ENCODE data around the gene ZFX.
A peak's percentile ranks its signal among the peaks of the same experiment; 100 is the strongest.

The ZFX gene

DNA sequence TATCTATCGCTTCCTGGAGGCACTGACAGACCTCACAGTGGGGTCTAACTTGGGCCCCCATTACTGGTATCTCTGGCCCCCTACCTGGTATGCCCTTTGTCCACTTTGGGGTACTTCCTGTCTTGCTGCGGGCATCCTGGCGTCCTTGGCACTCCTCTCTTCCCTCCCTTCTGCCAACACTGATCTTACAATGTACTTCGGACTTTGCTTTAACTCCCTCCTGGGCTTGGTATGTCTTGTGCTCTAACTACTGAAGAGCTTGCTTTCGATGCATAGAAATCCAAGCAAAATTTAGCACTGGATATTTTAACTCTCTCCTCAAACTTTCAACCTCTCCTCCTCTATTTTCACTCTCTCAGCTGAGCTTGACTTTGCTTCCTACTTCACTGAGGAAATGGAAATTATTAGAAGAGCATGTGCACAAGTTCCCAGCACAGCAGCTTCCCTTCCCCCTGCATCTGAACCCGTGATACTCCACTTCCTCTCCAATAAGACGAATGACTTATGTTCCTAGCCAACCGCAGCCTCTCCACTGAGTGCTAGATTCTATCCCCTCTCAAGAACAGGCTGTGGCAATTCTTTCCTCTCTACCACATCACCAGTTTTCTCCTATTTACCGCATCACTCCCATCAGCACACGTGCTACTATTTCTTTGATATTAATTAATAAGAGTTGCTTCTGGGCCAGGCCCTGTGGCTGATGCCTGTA, 111.5 kb downstream of the ZFX start:
- TF ChIP-seq, protein P1, sequence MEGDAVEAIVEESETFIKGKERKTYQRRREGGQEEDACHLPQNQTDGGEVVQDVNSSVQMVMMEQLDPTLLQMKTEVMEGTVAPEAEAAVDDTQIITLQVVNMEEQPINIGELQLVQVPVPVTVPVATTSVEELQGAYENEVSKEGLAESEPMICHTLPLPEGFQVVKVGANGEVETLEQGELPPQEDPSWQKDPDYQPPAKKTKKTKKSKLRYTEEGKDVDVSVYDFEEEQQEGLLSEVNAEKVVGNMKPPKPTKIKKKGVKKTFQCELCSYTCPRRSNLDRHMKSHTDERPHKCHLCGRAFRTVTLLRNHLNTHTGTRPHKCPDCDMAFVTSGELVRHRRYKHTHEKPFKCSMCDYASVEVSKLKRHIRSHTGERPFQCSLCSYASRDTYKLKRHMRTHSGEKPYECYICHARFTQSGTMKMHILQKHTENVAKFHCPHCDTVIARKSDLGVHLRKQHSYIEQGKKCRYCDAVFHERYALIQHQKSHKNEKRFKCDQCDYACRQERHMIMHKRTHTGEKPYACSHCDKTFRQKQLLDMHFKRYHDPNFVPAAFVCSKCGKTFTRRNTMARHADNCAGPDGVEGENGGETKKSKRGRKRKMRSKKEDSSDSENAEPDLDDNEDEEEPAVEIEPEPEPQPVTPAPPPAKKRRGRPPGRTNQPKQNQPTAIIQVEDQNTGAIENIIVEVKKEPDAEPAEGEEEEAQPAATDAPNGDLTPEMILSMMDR (IDR thresholded peaks at IDR 0.05; ENCODE audit: poor library complexity, severe bottlenecking), result no peak

DNA sequence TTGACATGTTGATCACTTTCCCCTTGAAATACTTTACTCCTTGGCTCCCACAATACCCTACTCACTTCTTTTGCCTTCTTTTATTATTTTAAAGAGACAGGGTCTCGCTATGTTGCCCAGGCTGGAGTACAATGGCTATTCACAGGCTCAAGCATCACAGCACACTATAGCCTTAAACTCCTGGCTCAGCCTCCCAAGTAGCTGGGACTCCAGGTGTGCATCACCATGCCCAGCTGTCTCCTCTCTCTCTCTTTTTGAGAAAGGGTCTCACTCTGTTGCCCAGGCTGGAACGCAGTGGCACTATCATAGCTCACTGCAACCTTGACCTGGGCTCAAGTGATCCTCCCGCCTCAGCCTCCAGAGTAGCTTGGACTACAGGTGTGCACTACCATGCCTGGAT, 112.8 kb downstream of the ZFX start:
- TF ChIP-seq, protein P1 (IDR thresholded peaks at IDR 0.05; ENCODE audit: poor library complexity, severe bottlenecking), result no peak
- no peaks in the 10 kb centered on the region for H3K9me3 ChIP-seq (ENCODE audit: severe bottlenecking)
- no peaks in the 10 kb centered on the region for H3K4me1 ChIP-seq (ENCODE audit: insufficient read depth, poor library complexity, severe bottlenecking)
- H3K27ac ChIP-seq (ENCODE audit: poor library complexity, severe bottlenecking), result no peak overlapping the region
- no peak overlapping the region for H3K4me3 ChIP-seq (ENCODE audit: severe bottlenecking)
- H3K36me3 ChIP-seq (ENCODE audit: low read depth), result no peaks in the 10 kb centered on the region
- no peaks in the 10 kb centered on the region for H3K27me3 ChIP-seq (ENCODE audit: insufficient read depth, poor library complexity, severe bottlenecking)
- DNase-seq (ENCODE audit: low spot score) (no peak), ATAC-seq (ENCODE audit: low read depth) (no peak)

More for the DNA sequence above, 111.5 kb downstream of the ZFX start:
- no peaks in the 10 kb centered on the region for H3K27me3 ChIP-seq (ENCODE audit: insufficient read depth, poor library complexity, severe bottlenecking)
- H3K4me1 ChIP-seq (ENCODE audit: insufficient read depth, poor library complexity, severe bottlenecking), result no peaks in the 10 kb centered on the region
- H3K4me3 ChIP-seq (ENCODE audit: severe bottlenecking), result no peak overlapping the region
- ATAC-seq (ENCODE audit: low read depth), result no peak
- no peak overlapping the region for H3K27ac ChIP-seq (ENCODE audit: poor library complexity, severe bottlenecking)
- no peaks in the 10 kb centered on the region for H3K9me3 ChIP-seq (ENCODE audit: severe bottlenecking)
- H3K36me3 ChIP-seq (ENCODE audit: low read depth), result no peaks in the 10 kb centered on the region
- DNase-seq (ENCODE audit: low spot score), result no peak

DNA sequence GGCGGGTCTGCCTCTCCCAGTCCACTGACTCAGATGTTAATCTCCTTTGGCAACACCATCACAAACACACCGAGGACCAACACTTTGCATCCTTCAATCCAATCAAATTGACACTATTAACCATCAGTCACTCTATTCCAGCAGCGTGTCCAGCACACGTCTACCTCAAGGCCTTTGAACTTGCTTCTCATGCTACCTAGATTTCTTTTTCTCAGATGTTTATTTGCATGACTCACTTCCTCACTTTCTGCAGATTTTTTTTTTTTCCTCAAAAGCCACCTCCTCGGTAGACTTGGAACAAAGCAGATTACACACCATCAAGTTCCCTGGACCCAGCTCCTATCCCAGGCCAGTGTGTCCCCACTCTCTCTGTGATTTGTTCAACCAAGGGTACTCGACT, 114.9 kb downstream of the ZFX start:
- H3K27ac ChIP-seq (ENCODE audit: poor library complexity, severe bottlenecking), result no peak overlapping the region
- no peak overlapping the region for H3K4me3 ChIP-seq (ENCODE audit: severe bottlenecking)
- H3K4me1 ChIP-seq (ENCODE audit: insufficient read depth, poor library complexity, severe bottlenecking), result no peaks in the 10 kb centered on the region
- no peaks in the 10 kb centered on the region for H3K36me3 ChIP-seq (ENCODE audit: low read depth)
- H3K9me3 ChIP-seq (ENCODE audit: severe bottlenecking), result no peaks in the 10 kb centered on the region
- no peaks in the 10 kb centered on the region for H3K27me3 ChIP-seq (ENCODE audit: insufficient read depth, poor library complexity, severe bottlenecking)
- DNase-seq (ENCODE audit: low spot score) (no peak), ATAC-seq (ENCODE audit: low read depth) (peak; percentile 31; the same call in 1 of the 3 replicates)
- TF ChIP-seq, protein P1 (IDR thresholded peaks at IDR 0.05; ENCODE audit: poor library complexity, severe bottlenecking), result no peak
